HS-27A (cell line): ENCODE results near the gene EML4.
"Not testable (repeated sequence)": the region's sequence is repeated elsewhere in the genome, so short reads cannot be mapped to it uniquely, and the experiment has no call there.

Source experiments
- DNase-seq: peaks from one replicate; pipeline ENCODE4 v3.0.0-alpha.2; 2012; ENCODE audit warnings: low read depth, missing footprints

Gene EML4

GRCh38 chr2:42359965-42360483 lies 190.9 kb downstream of the EML4 start:
- DNase-seq = no peak

- DNase-seq = no peak
Observed at GRCh38 chr2:42360493-42360889, 191.3 kb downstream of the EML4 start.

- peak; percentile 96 for DNase-seq
Observed at GRCh38 chr2:42360890-42361727, 192.0 kb downstream of the EML4 start, which contains the start of gene COX7A2L. Gene COX7A2L (minus strand): TSS chr2:42361217. CDS start chr2:42361161, 56 bp downstream.

GRCh38 chr2:42361728-42362283 lies 192.7 kb downstream of the EML4 start:
- DNase-seq = no peak

GRCh38 chr2:42363413-42363812 lies 194.3 kb downstream of the EML4 start:
- DNase-seq = no peak

DNA sequence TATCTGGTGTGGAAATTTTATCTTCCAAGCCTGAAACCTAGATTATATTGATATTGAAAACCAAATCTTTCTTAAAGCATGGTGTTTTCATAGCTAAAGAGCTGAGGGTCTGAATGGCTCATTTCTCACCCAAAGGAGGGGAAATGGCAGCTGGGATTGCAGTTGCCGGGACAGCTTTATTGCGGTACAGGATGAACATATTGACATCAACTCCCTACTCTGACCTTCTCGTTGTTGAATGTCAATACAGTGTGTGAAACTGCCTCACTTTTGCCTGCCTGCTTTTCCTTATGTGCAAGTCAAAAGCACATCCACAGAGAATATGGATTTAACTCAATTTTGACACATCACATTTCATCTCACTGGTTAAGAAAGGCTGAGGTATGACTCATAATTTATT lies 195.5 kb downstream of the EML4 start:
- DNase-seq = no peak

DNA sequence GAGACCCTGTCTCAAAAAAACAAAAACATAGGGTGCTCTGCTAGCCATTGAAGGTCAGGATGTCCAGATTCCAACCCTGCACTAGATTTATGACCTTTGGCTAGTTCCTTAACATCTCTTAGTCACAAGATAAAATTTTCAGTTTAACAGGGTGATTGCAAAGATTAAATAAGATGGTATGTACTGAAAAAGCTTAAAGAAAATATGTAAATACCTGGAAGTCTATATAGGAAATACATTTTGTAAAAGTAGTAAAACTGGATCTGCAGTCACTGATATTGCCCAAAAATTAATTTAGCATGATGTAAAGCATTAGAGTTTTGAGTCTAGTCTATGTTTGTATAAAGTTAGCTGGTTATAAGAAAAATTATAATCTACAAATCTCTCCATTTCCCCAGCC lies 197.3 kb downstream of the EML4 start:
- no peak for DNase-seq

- no peak for DNase-seq
Observed at GRCh38 chr2:42367835-42368234, 198.7 kb downstream of the EML4 start.

- no peak for DNase-seq
Observed at GRCh38 chr2:42368817-42369531, 199.8 kb downstream of the EML4 start.

- no peak for DNase-seq
Observed at GRCh38 chr2:42369532-42370229, 200.5 kb downstream of the EML4 start.

- no peak for DNase-seq
Observed at GRCh38 chr2:42371611-42372473, 202.7 kb downstream of the EML4 start.

GRCh38 chr2:42372474-42373200 lies 203.5 kb downstream of the EML4 start:
- no peak for DNase-seq

DNA sequence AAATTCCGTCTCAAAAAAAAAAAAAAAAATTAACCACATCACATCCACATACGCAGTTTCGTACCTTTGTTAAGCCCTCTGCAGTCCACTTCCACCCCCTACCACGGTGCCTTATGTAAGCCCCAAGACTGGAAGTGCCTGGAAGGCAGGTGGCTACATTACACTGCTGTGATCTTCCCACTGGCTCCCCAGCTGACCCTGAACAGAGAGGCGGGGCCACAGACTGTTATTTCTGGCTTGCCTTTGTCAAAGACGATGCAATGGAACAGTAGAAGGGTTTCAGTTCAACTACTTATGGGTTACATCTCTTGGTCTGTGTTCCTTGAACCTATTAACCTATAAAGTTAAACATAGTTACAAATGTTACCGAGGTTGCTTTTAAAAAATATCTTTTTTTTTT lies 207.6 kb downstream of the EML4 start:
- DNase-seq = no peak

DNA sequence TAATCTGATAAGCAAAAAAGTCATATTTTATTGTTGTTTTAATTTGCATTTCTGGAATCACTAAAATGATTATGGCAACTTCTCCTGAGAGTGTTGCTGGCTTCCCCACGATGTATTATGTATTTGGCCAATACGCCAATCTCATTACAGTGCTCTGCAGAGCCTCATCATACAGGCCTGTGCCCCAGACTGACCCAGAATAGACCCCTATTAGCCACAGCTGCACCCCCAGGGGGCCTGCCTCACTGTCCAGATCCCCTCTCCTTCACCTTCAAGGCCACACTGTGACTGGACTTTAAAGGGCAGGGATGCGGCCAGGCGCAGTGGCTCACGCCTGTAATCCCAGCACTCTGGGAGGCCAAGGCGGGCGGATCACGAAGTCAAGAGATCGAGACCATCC lies 209.3 kb downstream of the EML4 start:
- no peak for DNase-seq

DNA sequence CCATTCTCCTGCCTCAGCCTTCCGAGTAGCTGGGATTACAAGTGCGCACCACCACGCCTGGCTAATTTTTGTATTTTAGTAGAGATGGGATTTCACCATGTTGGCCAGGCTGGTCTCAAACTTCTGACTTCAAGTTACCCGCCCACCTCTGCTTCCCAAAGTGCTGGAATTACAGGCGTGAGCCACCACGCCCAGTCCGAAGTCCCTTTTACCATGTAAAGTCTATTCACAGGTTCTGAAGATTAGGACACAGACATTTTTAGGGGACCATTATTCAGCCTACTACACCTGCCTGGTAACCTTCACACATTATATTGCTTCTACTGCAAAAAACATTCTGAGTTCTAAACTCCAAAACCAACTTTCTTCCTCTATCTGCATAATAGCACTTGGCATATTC lies 210.9 kb downstream of the EML4 start:
- DNase-seq = not testable (repeated sequence)

- no peak for DNase-seq
Observed at GRCh38 chr2:42382144-42382543, 213.0 kb downstream of the EML4 start.
